Naive thymus-derived CD8-positive, alpha-beta T cell (primary cell): ENCODE data around the gene RPL26. TPM values are rescaled to one million over a fixed set of nuclear protein-coding genes. Genes with fewer than 3 reads are reported as not detected.
"Not testable (repeated sequence)": the region's sequence is repeated elsewhere in the genome, so short reads cannot be mapped to it uniquely, and the experiment has no call there.

Experiments used
- ATAC-seq, 2 donors: fragments of 150-1000 bp; cut with Tn5 transposase in 1 of 2; sonication (Bioruptor Pico), chemical (Tn5 transposase) in 1 of 2; 1 replicate in 1 of 2; 2 replicates in 1 of 2; pipeline ENCODE4 v1.10.0; 2021; ENCODE audit warnings: mild to moderate bottlenecking in 2 of 2, moderate library complexity in 2 of 2
- POLR2A ChIA-PET: fragments of 350-600 bp; sonication (Branson Sonifier 250); formaldehyde crosslinking; loops from one replicate; lab custom pipeline; 2021; ENCODE audit warnings: antibody characterized with exemption; lab: Charles Lee
- DNase-seq, 10 donors: peaks; one replicate each; pipeline versions ENCODE4 v3.0.0 to v3.0.0-alpha.2; 2020 to 2022
- H3K27ac Mint-ChIP-seq, 10 donors: one replicate each; pipeline ENCODE4 v1.8.0; 2020 to 2022; ENCODE audit warnings: mild to moderate bottlenecking in 10 of 10, mixed read lengths in 10 of 10, moderate library complexity in 4 of 10, inconsistent platforms in 1 of 10
- H3K27me3 Mint-ChIP-seq, 5 donors: one replicate each; pipeline ENCODE4 v1.8.0; 2021 to 2022; ENCODE audit warnings: mixed read lengths in 5 of 5
- H3K36me3 Mint-ChIP-seq, 3 donors: one replicate each; pipeline ENCODE4 v1.8.0; 2020 to 2022; ENCODE audit warnings: mixed read lengths in 3 of 3, mild to moderate bottlenecking in 2 of 3, inconsistent platforms in 1 of 3
- H3K4me1 Mint-ChIP-seq, 4 donors: one replicate each; pipeline ENCODE4 v1.8.0; 2021 to 2022; ENCODE audit warnings: mixed read lengths in 4 of 4
- H3K4me3 Mint-ChIP-seq, 10 donors: one replicate each; pipeline ENCODE4 v1.8.0; 2020 to 2022; ENCODE audit warnings: mild to moderate bottlenecking in 10 of 10, mixed read lengths in 10 of 10, moderate library complexity in 6 of 10, inconsistent platforms in 1 of 10
- H3K9me3 Mint-ChIP-seq, 9 donors: one replicate each; pipeline ENCODE4 v1.8.0; 2020 to 2022; ENCODE audit warnings: mixed read lengths in 9 of 9, mild to moderate bottlenecking in 3 of 9, inconsistent platforms in 1 of 9, moderate library complexity in 1 of 9
- polyA plus RNA-seq, 3 donors: library from polyadenylated mRNA; unstranded; fragments of 300-500 nt; fragmentation: Illumina TruSeq; gene quantifications; one replicate each; pipeline ENCODE4 v1.2.3, GENCODE V29; 2021
- total RNA-seq, 8 experiments: library from RNA in 2 of 8; stranded (reverse) in 2 of 8; gene quantifications; one replicate each; pipeline ENCODE4 v1.2.3 and lab custom pipeline; 2021 to 2026

The RPL26 gene
- total and polyA plus RNA-seq, 5 experiments from 2014 or later: 1,685 to 2,977 (median 2,097) TPM

- Mint-ChIP-seq H3K4me3 (peak within 1 kb of the TSS; percentile 64 to 96 (median 91)), H3K27ac (peak within 1 kb of the TSS; percentile 43 to 96 (median 92)), H3K9me3 (no peaks in the 10 kb centered on the region), H3K36me3 (peaks cover 6 to 56% (median 16%) of the 10 kb centered on the region in 3 donors), H3K27me3 (no peaks in the 10 kb centered on the region), H3K4me1 (peaks cover 15 to 61% (median 51%) of the 10 kb centered on the region in 4 donors)
- POLR2A ChIA-PET: interaction anchor here (0.6 to 2.1 kb wide), 4 partner anchors 9 to 154 kb away, joined by 3 to 10 read pairs (median 4); partner anchors contain the start of gene SLC25A35
- ATAC-seq: peak; percentile 98 to 99
- DNase-seq: peak; percentile 85 to 94 (median 88)
Measured at GRCh38 chr17:8376271-8377067, 6.5 kb downstream of the RPL26 start, which contains the start of gene KRABD2. Gene KRABD2, minus strand, starts transcription at chr17:8376704.

GRCh38 chr17:8375738-8376259 lies 7.2 kb downstream of the RPL26 start:
- Mint-ChIP-seq H3K9me3 (no peaks in the 10 kb centered on the region), H3K27ac (peak overlapping the region; percentile 19 to 96 (median 92)), H3K4me1 (peaks cover 12 to 55% (median 46%) of the 10 kb centered on the region in 4 donors), H3K36me3 (peaks cover 6 to 56% (median 13%) of the 10 kb centered on the region in 3 donors), H3K4me3 (peak overlapping the region; percentile 64 to 96 (median 91)), H3K27me3 (no peaks in the 10 kb centered on the region)
- peak in 1 of 2 donors; percentile 4 for ATAC-seq
- DNase-seq: no peak
- POLR2A ChIA-PET: interaction anchor here (1.4 to 2.1 kb wide), 3 partner anchors 9 to 153 kb away, joined by 3 to 10 read pairs (median 5); partner anchors contain the start of gene SLC25A35

- Mint-ChIP-seq H3K36me3 (peaks cover 4 to 52% (median 16%) of the 10 kb centered on the region in 3 donors), H3K4me1 (peaks cover 9 to 45% (median 32%) of the 10 kb centered on the region in 4 donors)
- ATAC-seq, DNase-seq, POLR2A ChIA-PET, H3K4me3 Mint-ChIP-seq, H3K27ac Mint-ChIP-seq, H3K9me3 Mint-ChIP-seq, H3K27me3 Mint-ChIP-seq: not testable (repeated sequence)
Measured at GRCh38 chr17:8373856-8374255, 9.1 kb downstream of the RPL26 start.

- H3K36me3 Mint-ChIP-seq: peaks cover 0 to 48% (median 14%) of the 10 kb centered on the region in 3 donors
Measured at GRCh38 chr17:8372422-8372821, 10.6 kb downstream of the RPL26 start.

GRCh38 chr17:8371786-8372185 lies 11.2 kb downstream of the RPL26 start:
- POLR2A ChIA-PET: no interaction called here
- Mint-ChIP-seq H3K9me3 (no peaks in the 10 kb centered on the region), H3K27ac (peak overlapping the region in 2 of 10 donors; percentile 15 to 33), H3K27me3 (no peaks in the 10 kb centered on the region), H3K36me3 (peaks cover 0 to 46% (median 12%) of the 10 kb centered on the region in 3 donors), H3K4me3 (no peak overlapping the region), H3K4me1 (peaks cover 11 to 29% (median 17%) of the 10 kb centered on the region in 4 donors)
- no peak for DNase-seq
- no peak for ATAC-seq

More at GRCh38 chr17:8372422-8372821, 10.6 kb downstream of the RPL26 start:
- DNase-seq: no peak
- POLR2A ChIA-PET: no interaction called here
- no peak for ATAC-seq
- Mint-ChIP-seq H3K27ac (peak overlapping the region in 1 of 10 donors; percentile 8), H3K9me3 (no peaks in the 10 kb centered on the region), H3K4me3 (peak overlapping the region in 1 of 10 donors; percentile 34), H3K27me3 (no peaks in the 10 kb centered on the region), H3K4me1 (peaks cover 11 to 36% (median 24%) of the 10 kb centered on the region in 4 donors)

- ATAC-seq (no peak), DNase-seq (no peak)
- Mint-ChIP-seq H3K27me3 (no peaks in the 10 kb centered on the region), H3K4me3 (no peak overlapping the region), H3K36me3 (peaks cover 0 to 45% (median 12%) of the 10 kb centered on the region in 3 donors), H3K4me1 (peaks cover 0 to 12% (median 8%) of the 10 kb centered on the region in 4 donors), H3K27ac (peak overlapping the region in 4 of 10 donors; percentile 6 to 35 (median 22)), H3K9me3 (no peaks in the 10 kb centered on the region)
- POLR2A ChIA-PET: interaction anchor here (0.6 to 1.0 kb wide), 2 partner anchors 14 to 40 kb away, joined by 3 to 4 read pairs; no protein-coding TSS in a partner anchor
Measured at GRCh38 chr17:8369944-8370343, 13.0 kb downstream of the RPL26 start.

GRCh38 chr17:8368193-8368592 lies 14.8 kb downstream of the RPL26 start:
- Mint-ChIP-seq H3K27ac (peak overlapping the region in 1 of 10 donors; percentile 24), H3K4me1 (peaks cover 0 to 8% (median 7%) of the 10 kb centered on the region in 4 donors), H3K9me3 (no peaks in the 10 kb centered on the region), H3K27me3 (no peaks in the 10 kb centered on the region), H3K36me3 (peaks cover 0 to 45% (median 12%) of the 10 kb centered on the region in 3 donors), H3K4me3 (no peak overlapping the region)
- ATAC-seq (no peak), DNase-seq (no peak)
- POLR2A ChIA-PET: no interaction called here

GRCh38 chr17:8366231-8366630 lies 16.8 kb downstream of the RPL26 start:
- no peak for DNase-seq
- no peak overlapping the region for H3K4me3 Mint-ChIP-seq
- H3K9me3 Mint-ChIP-seq: no peaks in the 10 kb centered on the region
- peaks cover under 1 to 9% (median 6%) of the 10 kb centered on the region in 4 donors for H3K4me1 Mint-ChIP-seq
- H3K36me3 Mint-ChIP-seq: peaks cover 0 to 39% (median 12%) of the 10 kb centered on the region in 3 donors
- no peak for ATAC-seq
- H3K27me3 Mint-ChIP-seq: no peaks in the 10 kb centered on the region
- H3K27ac Mint-ChIP-seq: no peak overlapping the region
- POLR2A ChIA-PET: no interaction called here

GRCh38 chr17:8365143-8365542 lies 17.9 kb downstream of the RPL26 start:
- ATAC-seq: no peak
- Mint-ChIP-seq H3K27me3 (no peaks in the 10 kb centered on the region), H3K27ac (peak overlapping the region in 1 of 10 donors; percentile 65), H3K4me1 (peaks cover 6 to 13% (median 11%) of the 10 kb centered on the region in 4 donors), H3K9me3 (no peaks in the 10 kb centered on the region), H3K36me3 (peaks cover 0 to 33% (median 12%) of the 10 kb centered on the region in 3 donors), H3K4me3 (no peak overlapping the region)
- POLR2A ChIA-PET: no interaction called here
- no peak for DNase-seq

GRCh38 chr17:8362651-8363332 lies 20.2 kb downstream of the RPL26 start:
- H3K36me3 Mint-ChIP-seq: peaks cover 0 to 11% (median 2%) of the 10 kb centered on the region in 3 donors
- POLR2A ChIA-PET: no interaction called here
- no peak for ATAC-seq
- no peaks in the 10 kb centered on the region for H3K9me3 Mint-ChIP-seq
- H3K27me3 Mint-ChIP-seq: no peaks in the 10 kb centered on the region
- H3K4me3 Mint-ChIP-seq: no peak overlapping the region
- H3K27ac Mint-ChIP-seq: no peak overlapping the region
- peaks cover 5 to 20% (median 18%) of the 10 kb centered on the region in 4 donors for H3K4me1 Mint-ChIP-seq
- no peak for DNase-seq

GRCh38 chr17:8360751-8361150 lies 22.2 kb downstream of the RPL26 start:
- Mint-ChIP-seq H3K9me3 (no peaks in the 10 kb centered on the region), H3K27ac (peak overlapping the region in 1 of 10 donors; percentile 35), H3K36me3 (peaks cover 0 to 2% (median 0%) of the 10 kb centered on the region in 3 donors), H3K4me1 (peaks cover 5 to 20% (median 16%) of the 10 kb centered on the region in 4 donors), H3K4me3 (no peak overlapping the region), H3K27me3 (no peaks in the 10 kb centered on the region)
- POLR2A ChIA-PET: no interaction called here
- DNase-seq: no peak
- ATAC-seq: no peak

- POLR2A ChIA-PET: no interaction called here
- peak overlapping the region in 1 of 10 donors; percentile 35 for H3K27ac Mint-ChIP-seq
- no peak for ATAC-seq
- no peaks in the 10 kb centered on the region for H3K27me3 Mint-ChIP-seq
- peaks cover 0 to 2% (median 0%) of the 10 kb centered on the region in 3 donors for H3K36me3 Mint-ChIP-seq
- no peaks in the 10 kb centered on the region for H3K9me3 Mint-ChIP-seq
- DNase-seq: no peak
- peaks cover 5 to 20% (median 16%) of the 10 kb centered on the region in 4 donors for H3K4me1 Mint-ChIP-seq
- no peak overlapping the region for H3K4me3 Mint-ChIP-seq
Measured at GRCh38 chr17:8360260-8360659, 22.7 kb downstream of the RPL26 start.
